Stimulated activated naive B cell treated with anti-CD40 and anti-IgM and Interleukin-4, amounts not matched to agents 10 μg/mL and 1 μg/mL and 100 μg/mL, for 72 hours (primary cell): ENCODE results near the gene SP2.

Source experiments
- ATAC-seq, 2 donors: fragments of 150-1000 bp; cut with Tn5 transposase; replicated peaks; 2 replicates each; pipeline ENCODE4 v1.10.0; 2021; ENCODE audit warnings: moderate library complexity in 1 of 2
- DNase-seq: peaks from one replicate; pipeline ENCODE4 v3.0.0; 2021
- H3K27ac Mint-ChIP-seq: one replicate; pipeline ENCODE4 v1.8.0; 2022; ENCODE audit warnings: mild to moderate bottlenecking, mixed read lengths
- H3K27me3 Mint-ChIP-seq, 2 donors: one replicate each; pipeline ENCODE4 v1.8.0; 2022; ENCODE audit warnings: mixed read lengths in 2 of 2
- H3K36me3 Mint-ChIP-seq, 2 donors: one replicate each; pipeline ENCODE4 v1.8.0; 2022; ENCODE audit warnings: mixed read lengths in 2 of 2, mild to moderate bottlenecking in 1 of 2
- H3K4me1 Mint-ChIP-seq, 2 donors: one replicate each; pipeline ENCODE4 v1.8.0; 2022; ENCODE audit warnings: mixed read lengths in 2 of 2, mild to moderate bottlenecking in 1 of 2
- H3K4me3 Mint-ChIP-seq, 2 donors: one replicate each; pipeline ENCODE4 v1.8.0; 2022; ENCODE audit warnings: mild to moderate bottlenecking in 2 of 2, mixed read lengths in 2 of 2, moderate library complexity in 1 of 2
- H3K9me3 Mint-ChIP-seq, 2 donors: one replicate each; pipeline ENCODE4 v1.8.0; 2022; ENCODE audit warnings: mixed read lengths in 2 of 2, mild to moderate bottlenecking in 1 of 2

SP2 gene

GRCh38 chr17:47967607-47968252 lies 71.7 kb downstream of the SP2 start:
- Mint-ChIP-seq H3K27me3 (no peaks in the 10 kb centered on the region), H3K36me3 (no peaks in the 10 kb centered on the region), H3K4me3 (no peak overlapping the region), H3K27ac (no peak overlapping the region), H3K9me3 (no peaks in the 10 kb centered on the region), H3K4me1 (peaks cover 12 to 15% of the 10 kb centered on the region in 2 donors)
- DNase-seq (no peak), ATAC-seq (no peak)

DNA sequence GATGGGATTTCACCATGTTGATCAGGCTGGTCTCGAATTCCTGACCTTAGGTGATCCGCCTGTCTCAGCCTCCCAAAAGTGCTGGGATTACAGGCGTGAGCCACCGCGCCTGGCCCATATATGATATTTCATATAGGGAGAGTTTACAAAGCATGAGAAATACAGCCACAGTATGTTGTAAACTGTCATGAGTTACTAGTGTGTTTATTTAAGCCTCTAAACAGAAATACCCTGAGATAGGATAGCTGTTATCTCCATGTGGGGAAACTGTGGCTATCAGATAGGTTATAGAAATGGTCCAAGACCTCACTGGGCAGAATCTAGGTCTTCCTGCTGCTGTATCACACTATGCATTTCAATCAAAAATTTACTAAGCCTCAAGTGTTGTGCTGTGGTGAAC lies 72.8 kb downstream of the SP2 start:
- H3K36me3 Mint-ChIP-seq = peaks cover 1 to 2% of the 10 kb centered on the region in 2 donors
- H3K4me1 Mint-ChIP-seq = peaks cover 17% of the 10 kb centered on the region in 2 donors
- H3K27ac Mint-ChIP-seq = no peak overlapping the region
- DNase-seq = no peak
- ATAC-seq = no peak
- H3K4me3 Mint-ChIP-seq = no peak overlapping the region
- H3K9me3 Mint-ChIP-seq = no peaks in the 10 kb centered on the region
- H3K27me3 Mint-ChIP-seq = no peaks in the 10 kb centered on the region

DNA sequence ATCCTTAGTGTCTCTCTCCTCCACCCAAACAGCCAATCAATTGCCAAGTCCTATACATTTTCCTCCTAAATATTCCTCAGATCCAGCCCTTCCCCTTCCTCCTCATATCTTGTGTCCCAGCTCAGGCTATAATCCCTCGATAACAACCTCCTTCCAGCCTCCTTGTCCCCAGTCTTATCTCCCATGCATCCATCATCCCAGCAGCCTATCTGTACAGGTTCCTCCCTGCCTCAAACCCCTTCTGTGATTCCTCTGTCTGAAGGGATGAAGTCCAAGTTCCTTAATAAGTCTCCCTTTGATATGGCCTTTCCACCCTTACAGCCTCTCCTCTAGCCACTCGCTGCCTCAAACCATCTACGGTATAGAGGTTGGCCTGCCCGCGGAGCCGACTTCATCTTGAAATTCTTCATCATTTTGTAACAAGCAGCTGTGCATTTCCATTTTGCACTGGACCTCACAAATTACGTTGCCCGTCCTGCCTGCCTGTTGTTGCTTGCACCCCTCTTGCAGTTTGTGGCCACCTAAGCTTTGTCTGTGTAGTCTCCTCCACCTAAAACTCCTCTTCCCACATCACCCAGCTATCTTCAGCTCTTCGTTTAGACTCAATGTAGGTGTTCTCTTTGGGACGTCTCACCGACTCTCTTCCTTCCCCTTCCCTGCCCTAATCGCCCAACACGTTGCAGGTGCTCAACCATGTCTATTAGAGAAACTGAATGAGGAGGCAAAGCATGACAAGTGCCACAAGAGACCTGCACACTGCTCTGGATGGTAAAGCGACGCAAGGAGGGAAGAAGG lies 74.1 kb downstream of the SP2 start:
- Mint-ChIP-seq H3K9me3 (no peaks in the 10 kb centered on the region), H3K4me1 (peaks cover 17% of the 10 kb centered on the region in 2 donors), H3K27ac (peak overlapping the region; percentile 43), H3K36me3 (peaks cover 10 to 12% of the 10 kb centered on the region in 2 donors), H3K27me3 (no peaks in the 10 kb centered on the region), H3K4me3 (peak overlapping the region; percentile 94)
- DNase-seq = no peak
- ATAC-seq = no peak

GRCh38 chr17:47970725-47971499 lies 74.9 kb downstream of the SP2 start, which contains the start of gene CDK5RAP3:
CDK5RAP3 (plus strand) TSS chr17:47971113; CDS start chr17:47971147, 34 bp downstream.
- H3K9me3 Mint-ChIP-seq = no peaks in the 10 kb centered on the region
- H3K27me3 Mint-ChIP-seq = no peaks in the 10 kb centered on the region
- peaks cover 17 to 19% of the 10 kb centered on the region in 2 donors for H3K4me1 Mint-ChIP-seq

DNA sequence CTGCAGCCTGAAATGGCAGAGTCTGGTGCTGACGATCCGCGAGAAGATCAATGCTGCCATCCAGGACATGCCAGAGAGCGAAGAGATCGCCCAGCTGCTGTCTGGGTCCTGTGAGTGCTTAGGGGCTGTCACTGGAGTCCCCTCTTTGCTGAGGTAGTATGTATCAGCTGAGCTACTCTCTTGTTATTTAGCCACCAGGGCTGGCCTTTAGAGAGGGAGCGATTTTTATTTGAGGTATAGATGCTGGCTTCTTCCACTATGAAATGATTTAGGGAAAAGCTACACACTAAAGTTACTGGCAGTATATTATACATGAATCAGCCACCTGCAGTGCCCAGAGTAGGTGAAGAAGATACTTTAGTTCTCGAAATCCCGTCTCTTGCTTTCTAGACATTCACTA lies 77.5 kb downstream of the SP2 start:
- ATAC-seq = no peak
- H3K4me3 Mint-ChIP-seq = no peak overlapping the region

More at GRCh38 chr17:47970725-47971499, 74.9 kb downstream of the SP2 start, which contains the start of gene CDK5RAP3:
- Mint-ChIP-seq H3K27ac (peak within 1 kb of the TSS; percentile 96), H3K36me3 (peaks cover 17 to 20% of the 10 kb centered on the region in 2 donors), H3K4me3 (peak within 1 kb of the TSS; percentile 94)
- peak; percentile 100 for DNase-seq
- ATAC-seq = peak; percentile 94 to 97

DNA sequence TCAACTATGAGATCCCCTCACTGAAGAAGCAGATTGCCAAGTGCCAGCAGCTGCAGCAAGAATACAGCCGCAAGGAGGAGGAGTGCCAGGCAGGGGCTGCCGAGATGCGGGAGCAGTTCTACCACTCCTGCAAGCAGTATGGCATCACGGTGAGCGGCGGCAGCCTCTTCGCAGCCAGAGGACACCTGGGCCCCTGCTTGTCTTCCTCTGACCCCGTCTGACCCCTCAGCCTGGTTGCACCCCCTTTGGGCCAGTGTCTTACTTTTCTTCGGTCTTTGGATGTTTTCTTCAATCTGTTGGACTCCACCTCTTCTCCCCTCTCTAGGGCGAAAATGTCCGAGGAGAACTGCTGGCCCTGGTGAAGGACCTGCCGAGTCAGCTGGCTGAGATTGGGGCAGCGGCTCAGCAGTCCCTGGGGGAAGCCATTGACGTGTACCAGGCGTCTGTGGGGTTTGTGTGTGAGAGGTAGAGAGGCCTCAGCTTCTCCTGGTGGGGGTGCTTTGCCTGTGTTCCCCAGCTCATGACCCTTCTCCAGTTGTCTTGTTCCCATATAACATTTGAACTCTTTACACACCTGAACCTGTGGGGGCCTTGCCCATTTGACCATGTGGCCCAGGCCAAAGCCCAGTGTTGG lies 79.3 kb downstream of the SP2 start:
- H3K36me3 Mint-ChIP-seq = peaks cover 45 to 48% of the 10 kb centered on the region in 2 donors
- ATAC-seq (no peak), DNase-seq (no peak)
- no peak overlapping the region for H3K4me3 Mint-ChIP-seq
- H3K27ac Mint-ChIP-seq = peak overlapping the region; percentile 69
- H3K9me3 Mint-ChIP-seq = no peaks in the 10 kb centered on the region
- peaks cover 12 to 16% of the 10 kb centered on the region in 2 donors for H3K4me1 Mint-ChIP-seq
- no peaks in the 10 kb centered on the region for H3K27me3 Mint-ChIP-seq

More for the DNA sequence above, 77.5 kb downstream of the SP2 start:
- H3K27ac Mint-ChIP-seq = no peak overlapping the region
- H3K27me3 Mint-ChIP-seq = no peaks in the 10 kb centered on the region
- peaks cover 19 to 23% of the 10 kb centered on the region in 2 donors for H3K4me1 Mint-ChIP-seq
- DNase-seq = no peak
- H3K36me3 Mint-ChIP-seq = peaks cover 30 to 36% of the 10 kb centered on the region in 2 donors
- no peaks in the 10 kb centered on the region for H3K9me3 Mint-ChIP-seq

GRCh38 chr17:47975823-47976205 lies 79.8 kb downstream of the SP2 start:
- no peak overlapping the region for H3K4me3 Mint-ChIP-seq
- no peaks in the 10 kb centered on the region for H3K27me3 Mint-ChIP-seq
- peaks cover 51 to 53% of the 10 kb centered on the region in 2 donors for H3K36me3 Mint-ChIP-seq
- peak overlapping the region; percentile 69 for H3K27ac Mint-ChIP-seq
- H3K4me1 Mint-ChIP-seq = peaks cover 9 to 13% of the 10 kb centered on the region in 2 donors
- DNase-seq = no peak
- H3K9me3 Mint-ChIP-seq = no peaks in the 10 kb centered on the region
- ATAC-seq = no peak

- Mint-ChIP-seq H3K4me3 (no peak overlapping the region), H3K27me3 (no peaks in the 10 kb centered on the region), H3K36me3 (peaks cover 59 to 65% of the 10 kb centered on the region in 2 donors), H3K27ac (no peak overlapping the region), H3K4me1 (peaks cover 2 to 18% of the 10 kb centered on the region in 2 donors), H3K9me3 (no peaks in the 10 kb centered on the region)
- DNase-seq (peak; percentile 20), ATAC-seq (peak; percentile 93 to 94)
Observed at GRCh38 chr17:47978324-47978723, 82.3 kb downstream of the SP2 start.
